Measurements from ENCODE around the gene CHRNB2.

DNA sequence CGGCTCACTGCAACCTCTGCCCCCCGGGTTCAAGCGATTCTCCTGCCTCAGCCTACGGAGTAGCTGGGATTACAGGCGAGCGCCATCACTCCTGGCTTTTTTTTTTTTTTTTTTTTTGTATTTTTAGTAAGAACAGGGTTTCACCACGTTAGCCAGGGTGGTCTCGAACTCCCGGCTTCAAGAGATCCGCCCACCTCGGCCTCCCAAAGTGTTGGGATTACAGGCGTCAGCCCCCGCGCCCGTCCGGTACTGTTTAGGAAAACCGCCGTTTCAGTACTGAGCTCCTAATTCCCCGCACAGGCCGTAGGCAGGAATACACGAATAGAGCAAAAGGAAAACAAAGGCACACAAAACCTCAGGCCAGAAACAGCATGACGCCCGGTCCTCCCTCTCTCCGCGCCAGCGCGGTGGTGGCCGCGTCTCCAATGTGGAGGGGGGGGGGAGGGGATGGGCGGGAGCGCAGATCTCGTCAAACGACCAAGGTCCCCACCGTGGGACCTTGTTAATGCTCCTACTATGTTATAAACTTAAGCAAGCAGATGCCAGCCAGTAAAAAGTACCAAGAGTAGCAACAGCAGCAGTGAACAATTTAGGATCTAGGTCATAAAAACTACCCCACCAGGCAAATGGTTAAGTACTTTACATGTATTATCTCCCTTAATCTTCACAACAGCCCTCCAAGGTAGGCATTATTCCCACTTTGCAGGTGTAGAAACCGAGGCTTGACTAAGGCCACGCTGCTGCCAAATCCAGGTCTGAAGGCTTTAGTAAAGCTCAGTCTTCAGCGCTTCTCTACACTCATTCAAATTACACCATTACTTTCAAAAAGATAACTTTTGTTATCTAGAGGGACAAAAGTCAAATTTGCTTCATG, 41.1 kb downstream of the CHRNB2 start:
- TF ChIP-seq, protein P1, sequence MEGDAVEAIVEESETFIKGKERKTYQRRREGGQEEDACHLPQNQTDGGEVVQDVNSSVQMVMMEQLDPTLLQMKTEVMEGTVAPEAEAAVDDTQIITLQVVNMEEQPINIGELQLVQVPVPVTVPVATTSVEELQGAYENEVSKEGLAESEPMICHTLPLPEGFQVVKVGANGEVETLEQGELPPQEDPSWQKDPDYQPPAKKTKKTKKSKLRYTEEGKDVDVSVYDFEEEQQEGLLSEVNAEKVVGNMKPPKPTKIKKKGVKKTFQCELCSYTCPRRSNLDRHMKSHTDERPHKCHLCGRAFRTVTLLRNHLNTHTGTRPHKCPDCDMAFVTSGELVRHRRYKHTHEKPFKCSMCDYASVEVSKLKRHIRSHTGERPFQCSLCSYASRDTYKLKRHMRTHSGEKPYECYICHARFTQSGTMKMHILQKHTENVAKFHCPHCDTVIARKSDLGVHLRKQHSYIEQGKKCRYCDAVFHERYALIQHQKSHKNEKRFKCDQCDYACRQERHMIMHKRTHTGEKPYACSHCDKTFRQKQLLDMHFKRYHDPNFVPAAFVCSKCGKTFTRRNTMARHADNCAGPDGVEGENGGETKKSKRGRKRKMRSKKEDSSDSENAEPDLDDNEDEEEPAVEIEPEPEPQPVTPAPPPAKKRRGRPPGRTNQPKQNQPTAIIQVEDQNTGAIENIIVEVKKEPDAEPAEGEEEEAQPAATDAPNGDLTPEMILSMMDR (IDR thresholded peaks at IDR 0.05): no peak
- no peak for TF ChIP-seq EP300 (IDR thresholded peaks at IDR 0.05)
- TF ChIP-seq POLR2AphosphoS5 (IDR thresholded peaks at IDR 0.05): no peak

Measured in stomach (tissue), 4 donors.